GM18907 (cell line): ENCODE measurements around the gene RANBP3.
"Not testable (repeated sequence)": the region's sequence is repeated elsewhere in the genome, so short reads cannot be mapped to it uniquely, and the experiment has no call there.

ENCODE experiments used
- ATAC-seq: cut with Tn5 transposase; IDR thresholded peaks from one replicate; pipeline ENCODE4 v1.9.1; 2021; ENCODE audit warnings: mild to moderate bottlenecking, moderate library complexity; ENCODE audit not compliant: unreplicated experiment

Gene RANBP3

GRCh38 chr19:5966941-5967340 lies 11.0 kb downstream of the RANBP3 start:
- no peak for ATAC-seq

GRCh38 chr19:5966215-5966614 lies 11.7 kb downstream of the RANBP3 start:
- ATAC-seq: no peak

DNA sequence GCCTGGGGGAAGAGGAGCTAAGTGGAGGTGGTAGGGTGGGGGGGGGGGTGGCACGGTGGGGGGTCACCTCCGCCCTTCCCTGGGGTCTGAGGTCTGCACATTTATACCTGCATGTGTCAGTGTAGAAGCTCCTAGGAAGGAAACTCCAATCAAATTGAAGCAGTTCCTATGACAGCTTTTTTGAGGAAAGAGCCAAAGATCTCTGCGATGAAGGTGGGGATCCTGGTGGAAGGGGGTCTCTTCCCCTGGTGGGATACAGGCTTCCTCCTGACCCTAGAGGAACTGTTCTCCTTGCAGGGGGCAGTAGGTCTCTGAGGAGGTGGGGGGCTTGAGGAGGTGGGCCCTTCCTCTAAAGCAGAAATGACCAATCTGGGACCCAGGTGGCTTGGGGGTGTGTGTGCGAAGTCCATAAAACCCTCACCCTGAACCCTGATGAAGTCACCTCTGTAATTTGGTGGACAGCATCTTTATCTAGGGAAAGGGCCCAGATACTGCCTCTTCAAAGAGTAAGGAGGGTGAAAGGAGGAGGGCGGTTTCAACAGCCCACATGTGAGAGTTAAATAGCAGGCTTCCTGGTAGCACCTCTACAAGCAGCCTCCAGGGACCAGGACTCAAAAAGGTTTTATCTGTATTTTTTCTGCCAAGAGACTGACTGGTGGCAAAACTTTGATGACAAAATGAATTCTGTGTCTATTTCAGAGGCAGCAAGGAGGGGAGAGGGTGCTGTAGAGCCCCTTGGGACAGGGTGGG lies 12.9 kb downstream of the RANBP3 start:
- no peak for ATAC-seq

DNA sequence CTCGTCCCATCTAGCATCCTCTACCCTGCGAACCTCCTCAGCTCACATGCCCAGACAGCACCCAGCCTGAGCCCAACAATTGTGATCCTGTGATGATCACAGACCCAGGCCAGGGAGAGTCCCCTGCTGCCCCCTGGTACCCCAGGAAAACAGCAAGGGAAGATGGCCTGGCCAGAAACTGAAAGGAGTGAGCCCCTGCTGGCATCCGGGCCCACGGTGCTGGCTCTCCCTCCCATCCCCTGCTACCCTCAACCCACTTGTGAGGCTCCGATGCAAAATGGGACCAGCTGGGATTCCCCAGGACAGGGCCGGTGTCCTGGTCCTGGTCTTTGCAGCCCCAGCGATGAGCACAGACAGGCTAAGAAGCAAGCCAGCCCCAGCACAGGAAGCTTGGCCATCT lies 14.1 kb downstream of the RANBP3 start:
- ATAC-seq: no peak

DNA sequence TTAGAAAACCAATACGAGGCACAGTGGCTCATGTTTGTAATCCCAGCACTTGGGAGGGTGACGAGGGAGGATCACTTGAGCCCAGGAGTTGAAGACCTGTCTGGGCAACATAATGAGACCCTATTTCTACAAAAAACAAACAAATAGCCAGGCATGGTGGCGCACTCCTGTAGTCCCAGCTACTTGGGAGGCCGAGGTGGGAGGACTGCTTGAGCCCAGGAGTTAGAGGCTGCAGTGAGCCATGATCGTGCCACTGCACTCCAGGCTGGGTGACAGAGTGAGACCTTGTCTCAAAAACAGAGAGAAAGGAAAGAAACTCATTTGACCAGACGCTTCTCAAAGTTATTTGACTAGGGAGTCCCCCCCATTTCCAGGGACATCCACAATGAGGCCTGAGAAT lies 14.7 kb downstream of the RANBP3 start:
- ATAC-seq: not testable (repeated sequence)

DNA sequence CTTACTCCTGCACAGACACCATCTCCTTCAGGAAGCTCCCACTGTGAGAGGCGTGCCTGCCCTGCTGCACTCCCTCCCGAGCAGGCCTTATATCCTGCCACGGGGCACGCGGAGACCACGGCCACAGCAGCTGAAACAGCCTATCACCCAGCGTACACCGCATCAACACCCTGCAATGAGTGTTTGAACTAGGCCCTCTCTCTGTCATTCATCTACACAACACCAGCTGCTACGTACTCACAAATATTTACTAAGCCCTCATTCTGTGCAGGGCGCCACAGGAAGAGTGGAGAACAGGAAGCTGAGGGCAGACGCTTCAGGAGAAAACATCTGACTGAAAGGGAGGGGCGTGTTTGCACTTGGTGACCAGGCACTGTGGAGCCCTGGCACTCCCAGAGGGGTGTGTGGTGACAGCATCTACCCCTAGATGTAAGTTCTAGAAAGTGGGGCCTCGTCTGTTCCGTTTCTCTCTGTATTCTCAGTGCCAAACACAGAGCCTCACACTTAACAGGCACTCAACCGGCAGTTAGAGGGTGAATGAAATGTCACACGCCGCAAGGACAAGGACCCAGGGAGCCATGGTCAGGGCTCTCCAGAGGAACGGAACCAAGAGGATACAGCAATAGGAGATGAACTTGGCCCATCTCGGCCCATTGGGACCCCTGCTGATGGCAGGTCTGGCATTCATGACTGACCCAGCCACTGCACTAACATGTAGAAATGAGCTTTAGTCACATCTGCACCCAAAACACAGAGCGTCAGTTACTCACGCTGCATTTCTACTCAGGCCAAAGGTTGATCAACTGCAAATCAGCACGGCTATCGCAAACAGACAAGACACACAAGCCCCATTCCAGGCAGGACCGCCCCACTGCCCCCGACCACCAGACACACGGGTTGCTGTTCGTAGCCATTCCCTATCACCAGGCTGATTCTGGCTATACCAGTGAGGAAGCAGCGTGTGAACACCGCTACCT lies 15.7 kb downstream of the RANBP3 start:
- ATAC-seq: no peak

- ATAC-seq: not testable (repeated sequence)
These were observed 16.3 kb downstream of the RANBP3 start for GRCh38 chr19:5961641-5961968.

- ATAC-seq: no peak
These were observed 17.6 kb downstream of the RANBP3 start for GRCh38 chr19:5960005-5961001.

- no peak for ATAC-seq
These were observed 18.5 kb downstream of the RANBP3 start for GRCh38 chr19:5959260-5960004.

DNA sequence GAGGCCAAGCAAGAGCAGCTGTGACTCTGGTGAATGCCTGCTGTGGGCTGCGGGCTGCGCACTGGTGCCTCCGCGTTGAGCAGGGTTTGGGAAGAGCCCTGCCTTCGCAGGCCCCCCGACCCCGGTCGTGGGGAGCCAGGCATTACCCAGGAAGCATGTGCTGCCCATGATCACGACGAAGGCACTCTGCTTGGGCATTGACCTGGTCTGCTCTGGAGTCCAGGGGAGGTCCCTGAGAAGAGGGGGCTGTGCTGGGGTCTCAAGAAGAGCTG lies 19.2 kb downstream of the RANBP3 start:
- no peak for ATAC-seq

DNA sequence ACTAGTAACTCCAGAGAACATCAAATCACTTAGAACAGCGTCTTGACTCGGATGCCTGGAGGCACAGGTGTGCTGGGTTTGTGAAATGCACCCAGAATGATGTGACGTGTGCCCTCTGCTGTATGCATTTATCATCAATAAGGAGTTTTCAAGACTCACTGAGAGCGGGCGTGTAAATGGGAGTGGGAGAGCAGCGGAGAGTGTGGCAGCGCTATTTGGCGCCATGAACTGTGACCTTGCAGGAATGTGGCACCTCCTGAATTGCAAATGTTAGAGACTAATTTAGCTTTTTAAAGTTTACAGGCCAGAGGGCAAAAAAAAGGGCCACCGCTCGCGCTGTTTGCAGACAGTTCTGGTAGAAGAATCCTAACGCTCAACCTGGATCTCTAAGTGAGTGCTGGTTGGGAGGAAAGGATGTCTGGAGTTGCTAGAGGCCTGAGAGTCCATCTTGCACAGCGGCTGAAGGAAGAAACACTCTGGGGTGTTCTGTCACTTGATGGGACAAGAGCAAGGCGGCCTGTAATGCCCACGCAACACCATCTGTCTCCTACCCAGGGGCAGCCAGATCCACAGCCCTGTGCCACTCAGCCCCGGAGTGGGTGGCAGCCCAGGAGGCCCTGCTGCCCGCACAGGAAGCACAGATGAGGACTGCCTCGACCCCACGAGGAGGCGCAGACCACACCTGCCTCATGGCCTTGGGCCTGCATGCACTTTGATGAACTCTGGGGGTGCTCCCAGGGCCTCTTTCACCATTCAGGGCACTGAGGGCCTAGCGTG lies 19.7 kb downstream of the RANBP3 start:
- ATAC-seq: no peak

- ATAC-seq: no peak
These were observed 20.8 kb downstream of the RANBP3 start for GRCh38 chr19:5957170-5957569.

DNA sequence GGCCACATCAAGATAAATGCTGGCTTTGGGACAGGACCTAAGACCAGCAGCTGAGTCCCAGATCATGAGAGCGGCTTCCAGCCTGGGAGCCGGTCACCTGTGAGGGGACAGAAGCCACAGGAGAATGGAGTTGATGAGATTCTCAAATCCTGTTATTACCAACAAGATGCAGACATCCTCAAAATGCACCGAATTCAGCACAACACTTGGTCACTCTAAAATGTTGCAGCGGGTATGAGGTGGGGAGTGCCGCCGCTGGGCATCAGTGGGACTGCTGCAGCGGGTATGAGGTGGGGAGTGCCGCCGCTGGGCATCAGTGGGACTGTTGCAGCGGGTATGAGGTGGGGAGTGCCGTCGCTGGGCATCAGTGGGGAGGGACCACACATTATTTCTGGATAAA lies 21.2 kb downstream of the RANBP3 start:
- no peak for ATAC-seq

GRCh38 chr19:5956323-5956722 lies 21.6 kb downstream of the RANBP3 start:
- no peak for ATAC-seq

DNA sequence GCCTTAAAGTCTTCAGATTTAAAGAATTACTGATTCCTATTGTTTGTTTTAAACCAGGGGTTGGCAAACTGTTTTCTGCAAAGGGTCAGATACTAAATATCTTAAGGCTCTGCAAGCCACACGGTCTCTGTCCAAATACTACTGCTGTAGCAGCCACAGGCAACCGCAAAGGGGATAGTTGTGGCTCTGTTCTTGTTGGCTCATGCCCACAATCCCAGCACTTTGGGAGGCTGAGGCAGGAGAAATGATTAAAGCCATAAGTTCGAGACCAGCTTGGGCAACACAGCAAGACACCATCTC lies 22.4 kb downstream of the RANBP3 start:
- ATAC-seq: no peak

- no peak for ATAC-seq
These were observed 23.6 kb downstream of the RANBP3 start for GRCh38 chr19:5954293-5954692.

DNA sequence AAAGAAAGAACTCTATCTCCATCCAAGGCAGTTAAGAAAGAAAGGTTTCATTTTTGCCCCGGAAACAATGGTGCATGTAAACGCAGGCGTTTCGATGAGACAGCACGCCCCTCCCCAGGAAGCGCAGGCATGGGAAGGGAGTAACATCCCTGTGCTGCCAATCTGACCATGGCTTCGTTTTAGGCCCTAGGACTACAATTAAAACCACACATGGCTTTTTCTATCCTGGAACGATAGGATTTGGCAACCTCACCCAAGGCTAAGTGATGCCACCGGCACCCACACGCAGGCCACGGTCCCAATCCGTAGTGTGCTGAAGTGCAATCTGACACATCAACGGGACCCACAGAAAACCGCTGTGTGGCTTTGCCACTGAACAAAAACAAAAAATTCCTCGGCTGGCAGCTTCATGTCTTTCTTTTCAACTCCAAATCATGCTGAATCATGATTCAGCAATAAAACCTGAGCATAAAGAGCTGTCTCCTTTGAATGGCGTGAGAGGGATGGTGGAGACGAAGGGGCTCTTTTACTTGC lies 24.2 kb downstream of the RANBP3 start:
- no peak for ATAC-seq

- ATAC-seq: no peak
These were observed 24.8 kb downstream of the RANBP3 start for GRCh38 chr19:5953030-5953589.
